Hepatocyte (in vitro differentiated cells): Measurements from ENCODE around the gene CCL19.
A peak's percentile ranks its signal among the peaks of the same experiment; 100 is the strongest.

Experiments used
- CTCF ChIP-seq: fragments of 200-600 bp; sonication (generic); IDR thresholded peaks from 2 replicates; pipeline ENCODE4 v1.5.1; 2016; ENCODE audit warnings: antibody characterized with exemption, mild to moderate bottlenecking; ENCODE audit not compliant: poor library complexity
- EZH2 ChIP-seq: fragments of 200-600 bp; sonication (generic); IDR thresholded peaks from 2 replicates; pipeline ENCODE4 v1.6.1; 2016; ENCODE audit warnings: antibody characterized with exemption, mild to moderate bottlenecking, borderline replicate concordance
- EZH2phosphoT487 ChIP-seq: fragments of 200-600 bp; sonication (generic); IDR thresholded peaks from one replicate; pipeline ENCODE4 v1.6.1; 2018; ENCODE audit warnings: antibody characterized with exemption, mild to moderate bottlenecking, low read depth, moderate library complexity; ENCODE audit not compliant: unreplicated experiment, severe bottlenecking

- TF ChIP-seq CTCF (peak; percentile 90), EZH2 (no peak), EZH2phosphoT487 (no peak)
Measured at GRCh38 chr9:34701023-34701768, 10.1 kb upstream of the CCL19 start.
